ENCODE results near the gene YIPF1. TPM values are rescaled to one million over a fixed set of nuclear protein-coding genes. Genes with fewer than 3 reads are reported as not detected.

The YIPF1 gene
- total RNA-seq, 1 donor from 2014 or later, result 42.7 TPM

- Histone ChIP-seq H3K27me3 (ENCODE audit: control insufficient read depth, insufficient read depth, low read length) (no peaks in the 10 kb centered on the region), H3K4me3 (ENCODE audit: low read depth, low read length) (no peak overlapping the region), H3K36me3 (ENCODE audit: control insufficient read depth, insufficient read depth, low read length) (no peaks in the 10 kb centered on the region)
- no peak for TF ChIP-seq CTCF (IDR thresholded peaks at IDR 0.05; ENCODE audit: insufficient read depth, low read length, poor library complexity, severe bottlenecking)
- DNase-seq (ENCODE audit: low read depth), result no peak
Measured at GRCh38 chr1:53902235-53903138, 12.9 kb upstream of the YIPF1 start.

- Histone ChIP-seq H3K36me3 (ENCODE audit: control insufficient read depth, insufficient read depth, low read length) (no peaks in the 10 kb centered on the region), H3K4me3 (ENCODE audit: low read depth, low read length) (no peak overlapping the region), H3K27me3 (ENCODE audit: control insufficient read depth, insufficient read depth, low read length) (no peaks in the 10 kb centered on the region)
- TF ChIP-seq CTCF (IDR thresholded peaks at IDR 0.05; ENCODE audit: insufficient read depth, low read length, poor library complexity, severe bottlenecking), result no peak
- no peak for DNase-seq (ENCODE audit: low read depth)
Measured at GRCh38 chr1:53899708-53900107, 10.1 kb upstream of the YIPF1 start.

- DNase-seq (ENCODE audit: low read depth), result peak; percentile 31
- Histone ChIP-seq H3K36me3 (ENCODE audit: control insufficient read depth, insufficient read depth, low read length) (no peaks in the 10 kb centered on the region), H3K4me3 (ENCODE audit: low read depth, low read length) (no peak overlapping the region), H3K27me3 (ENCODE audit: control insufficient read depth, insufficient read depth, low read length) (no peaks in the 10 kb centered on the region)
- TF ChIP-seq CTCF (IDR thresholded peaks at IDR 0.05; ENCODE audit: insufficient read depth, low read length, poor library complexity, severe bottlenecking), result no peak
Measured at GRCh38 chr1:53899206-53899628, 9.6 kb upstream of the YIPF1 start.

GRCh38 chr1:53896635-53897229 is 7.1 kb upstream of the YIPF1 start:
- Histone ChIP-seq H3K27me3 (ENCODE audit: control insufficient read depth, insufficient read depth, low read length) (no peaks in the 10 kb centered on the region), H3K4me3 (ENCODE audit: low read depth, low read length) (no peak overlapping the region), H3K36me3 (ENCODE audit: control insufficient read depth, insufficient read depth, low read length) (no peaks in the 10 kb centered on the region)
- peak; percentile 43 for DNase-seq (ENCODE audit: low read depth)
- TF ChIP-seq CTCF (IDR thresholded peaks at IDR 0.05; ENCODE audit: insufficient read depth, low read length, poor library complexity, severe bottlenecking), result no peak

DNA sequence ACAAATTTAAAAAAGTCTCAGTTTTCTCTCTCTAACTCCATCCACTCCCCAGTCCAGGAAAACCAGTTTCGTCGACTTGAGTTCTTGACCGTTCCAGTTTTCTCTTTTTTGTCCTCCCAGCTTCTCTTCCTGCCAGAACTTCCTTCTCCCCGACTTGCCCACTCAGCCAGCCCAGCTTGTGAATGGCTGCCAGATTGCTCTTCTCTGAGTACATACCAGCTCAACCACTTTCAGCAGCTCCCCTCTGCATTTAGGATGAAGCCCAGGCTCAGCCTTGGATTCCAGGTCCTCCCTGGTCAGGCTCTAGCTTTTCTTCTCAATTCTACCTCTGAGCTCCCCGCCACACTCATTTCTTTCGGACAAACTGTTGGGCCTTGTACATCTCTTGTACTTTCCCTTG is 5.8 kb upstream of the YIPF1 start:
- TF ChIP-seq CTCF (IDR thresholded peaks at IDR 0.05; ENCODE audit: insufficient read depth, low read length, poor library complexity, severe bottlenecking), result no peak
- DNase-seq (ENCODE audit: low read depth), result no peak
- no peak overlapping the region for H3K4me3 ChIP-seq (ENCODE audit: low read depth, low read length)
- no peaks in the 10 kb centered on the region for H3K27me3 ChIP-seq (ENCODE audit: control insufficient read depth, insufficient read depth, low read length)
- no peaks in the 10 kb centered on the region for H3K36me3 ChIP-seq (ENCODE audit: control insufficient read depth, insufficient read depth, low read length)

Measured in kidney epithelial cell (primary cell).